C4-2B (cell line): ENCODE results near the gene CCDC77.

Experiments
- ZFX ChIP-seq: fragments of 450-650 bp; IDR thresholded peaks from 2 replicates; pipeline ENCODE4 v1.6.1; 2017
- TF ChIP-seq, protein P1 (sequence below): fragments of 450-650 bp; conservative IDR thresholded peaks from 2 replicates; pipeline ENCODE4 v1.5.1; 2017; ENCODE audit warnings: mild to moderate bottlenecking

DNA sequence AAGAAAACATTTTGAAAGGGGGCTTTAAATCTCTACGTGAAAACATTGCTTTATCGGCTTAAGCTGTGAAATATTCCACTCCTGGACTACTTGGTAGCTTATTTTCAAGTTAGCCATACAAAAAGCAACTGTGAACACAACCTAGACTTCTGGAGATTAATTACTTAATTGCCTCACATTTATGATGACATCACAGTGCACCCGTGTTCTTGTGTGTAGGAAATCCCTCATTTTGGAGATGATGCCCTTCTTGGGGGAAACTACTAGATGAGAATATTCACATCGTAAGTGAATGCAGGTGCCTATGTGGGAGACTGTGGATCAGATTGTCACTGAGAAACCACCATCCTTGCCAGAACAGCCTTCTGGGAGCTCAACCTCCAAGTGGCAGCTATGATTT, 47.8 kb downstream of the CCDC77 start:
- TF ChIP-seq, protein P1, sequence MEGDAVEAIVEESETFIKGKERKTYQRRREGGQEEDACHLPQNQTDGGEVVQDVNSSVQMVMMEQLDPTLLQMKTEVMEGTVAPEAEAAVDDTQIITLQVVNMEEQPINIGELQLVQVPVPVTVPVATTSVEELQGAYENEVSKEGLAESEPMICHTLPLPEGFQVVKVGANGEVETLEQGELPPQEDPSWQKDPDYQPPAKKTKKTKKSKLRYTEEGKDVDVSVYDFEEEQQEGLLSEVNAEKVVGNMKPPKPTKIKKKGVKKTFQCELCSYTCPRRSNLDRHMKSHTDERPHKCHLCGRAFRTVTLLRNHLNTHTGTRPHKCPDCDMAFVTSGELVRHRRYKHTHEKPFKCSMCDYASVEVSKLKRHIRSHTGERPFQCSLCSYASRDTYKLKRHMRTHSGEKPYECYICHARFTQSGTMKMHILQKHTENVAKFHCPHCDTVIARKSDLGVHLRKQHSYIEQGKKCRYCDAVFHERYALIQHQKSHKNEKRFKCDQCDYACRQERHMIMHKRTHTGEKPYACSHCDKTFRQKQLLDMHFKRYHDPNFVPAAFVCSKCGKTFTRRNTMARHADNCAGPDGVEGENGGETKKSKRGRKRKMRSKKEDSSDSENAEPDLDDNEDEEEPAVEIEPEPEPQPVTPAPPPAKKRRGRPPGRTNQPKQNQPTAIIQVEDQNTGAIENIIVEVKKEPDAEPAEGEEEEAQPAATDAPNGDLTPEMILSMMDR, result no peak
- no peak for TF ChIP-seq ZFX
